HepG2 (cell line): Measurements from ENCODE around the gene C20orf96. TPM values are rescaled to one million over a fixed set of nuclear protein-coding genes. Genes with fewer than 3 reads are reported as not detected.

Source experiments
- CHD2 ChIP-seq: IDR thresholded peaks from 2 replicates; pipeline ENCODE4 v1.6.1; 2011; ENCODE audit warnings: low read depth, low read length, improper control_type of control experiment
- DPF2 ChIP-seq: sonication (generic); formaldehyde crosslinking; IDR thresholded peaks from 2 replicates; pipeline ENCODE4 v1.4.0; 2020; ENCODE audit warnings: mild to moderate bottlenecking, low read depth, missing genetic modification reagents, borderline replicate concordance
- ETV5 ChIP-seq: IDR thresholded peaks from 2 replicates; pipeline ENCODE4 v1.6.1; 2018; ENCODE audit warnings: missing biosample characterization, missing genetic modification reagents, inconsistent platforms, borderline replicate concordance
- FOSL2 ChIP-seq: sonication (generic); formaldehyde crosslinking; IDR thresholded peaks from 2 replicates; pipeline ENCODE4 v1.4.0; 2020; ENCODE audit warnings: missing genetic modification reagents
- GZF1 ChIP-seq: sonication (generic); formaldehyde crosslinking; IDR thresholded peaks from 2 replicates; pipeline ENCODE4 v1.5.1; 2020; ENCODE audit warnings: mild to moderate bottlenecking, missing genetic modification reagents
- KMT2A ChIP-seq: sonication (generic); formaldehyde crosslinking; IDR thresholded peaks from 2 replicates; pipeline ENCODE4 v1.4.0; 2020; ENCODE audit warnings: missing genetic modification reagents
- MZF1 ChIP-seq: sonication (generic); formaldehyde crosslinking; IDR thresholded peaks from 2 replicates; pipeline ENCODE4 v1.8.1; 2023; ENCODE audit warnings: mild to moderate bottlenecking, missing genetic modification reagents, borderline replicate concordance
- PAF1 ChIP-seq: IDR thresholded peaks from 2 replicates; pipeline ENCODE4 v1.6.1; 2016; ENCODE audit warnings: missing genetic modification reagents, missing compliant biosample characterization
- RAD21 ChIP-seq: fragments of 450-650 bp; formaldehyde crosslinking; IDR thresholded peaks from 2 replicates; pipeline ENCODE4 v1.5.0; 2020; ENCODE audit warnings: mild to moderate bottlenecking
- RFX5 ChIP-seq: IDR thresholded peaks from 2 replicates; pipeline ENCODE4 v1.6.1; 2011; ENCODE audit warnings: low read depth, low read length, improper control_type of control experiment
- RFXANK ChIP-seq: IDR thresholded peaks from 2 replicates; pipeline ENCODE4 v1.6.1; 2016
- SMAD9 ChIP-seq: sonication (generic); formaldehyde crosslinking; IDR thresholded peaks from 2 replicates; pipeline ENCODE4 v1.5.1; 2020; ENCODE audit warnings: mild to moderate bottlenecking, missing genetic modification reagents
- SOX5 ChIP-seq: IDR thresholded peaks from 2 replicates; pipeline ENCODE4 v1.6.1; 2016; ENCODE audit warnings: borderline replicate concordance
- TBX2 ChIP-seq: sonication (generic); formaldehyde crosslinking; IDR thresholded peaks from 2 replicates; pipeline ENCODE4 v1.5.0; 2020; ENCODE audit warnings: missing genetic modification reagents, mild to moderate bottlenecking, borderline replicate concordance
- ZBTB21 ChIP-seq: sonication (generic); formaldehyde crosslinking; IDR thresholded peaks from 2 replicates; pipeline ENCODE4 v1.4.0; 2020; ENCODE audit warnings: missing genetic modification reagents
- ZC3H13 ChIP-seq: sonication (generic); formaldehyde crosslinking; IDR thresholded peaks from 2 replicates; pipeline ENCODE4 v1.8.1; 2023; ENCODE audit warnings: mild to moderate bottlenecking, missing genetic modification reagents, moderate library complexity
- ZNF678 ChIP-seq: sonication (generic); formaldehyde crosslinking; IDR thresholded peaks from 2 replicates; pipeline ENCODE4 v1.4.0; 2020; ENCODE audit warnings: mild to moderate bottlenecking, missing genetic modification reagents
- ZNF780A ChIP-seq: sonication (generic); formaldehyde crosslinking; IDR thresholded peaks from 2 replicates; pipeline ENCODE4 v1.8.0; 2022; ENCODE audit warnings: mild to moderate bottlenecking, missing genetic modification reagents, moderate library complexity
- polyA plus RNA-seq, 8 experiments: library from polyadenylated mRNA; depleted of rRNA in 3 of 8; stranded (reverse) in 7 of 8; unstranded in 1 of 8; fragments of >200 nt; fragmentation: Illumina TruSeq in 4 of 8; extraction: Trizol in 4 of 8; gene quantifications; 2 replicates each; pipeline versions ENCODE4 v1.2.1 to v1.2.3, GENCODE V29; 2011 to 2016; ENCODE audit warnings: low read depth in 4 of 8, missing spikeins in 1 of 8, mixed read lengths in 1 of 8; ENCODE audit not compliant: insufficient read depth in 1 of 8
- total RNA-seq, 5 experiments: library from RNA; depleted of rRNA; stranded (reverse); fragments of >200 nt; fragmentation: Illumina TruSeq; extraction: Trizol; gene quantifications; 2 replicates each; pipeline ENCODE4 v1.2.3, GENCODE V29; 2016; ENCODE audit warnings: low read depth in 1 of 5
- TF ChIP-seq, protein P1 (sequence below): sonication (generic); formaldehyde crosslinking; IDR thresholded peaks from 2 replicates; pipeline ENCODE4 v1.4.0; 2020; ENCODE audit warnings: missing genetic modification reagents
- TF ChIP-seq, protein P2 (sequence below): sonication (generic); formaldehyde crosslinking; IDR thresholded peaks from 2 replicates; pipeline ENCODE4 v1.4.0; 2020; ENCODE audit warnings: missing genetic modification reagents
- TF ChIP-seq, protein P3 (sequence below): sonication (generic); formaldehyde crosslinking; IDR thresholded peaks from 2 replicates; pipeline ENCODE4 v1.4.0; 2020; ENCODE audit warnings: mild to moderate bottlenecking, missing genetic modification reagents
- TF ChIP-seq, protein P4 (sequence below): IDR thresholded peaks from 2 replicates; pipeline ENCODE4 v1.6.1; 2016; ENCODE audit warnings: low read depth, control low read depth
- TF ChIP-seq, protein P5 (sequence below): sonication (generic); formaldehyde crosslinking; IDR thresholded peaks from 2 replicates; pipeline ENCODE4 v1.4.0; 2020; ENCODE audit warnings: mild to moderate bottlenecking, missing genetic modification reagents
- TF ChIP-seq, protein P6 (sequence below): sonication (generic); formaldehyde crosslinking; IDR thresholded peaks from 2 replicates; pipeline ENCODE4 v1.8.0; 2022; ENCODE audit warnings: missing genetic modification reagents, mild to moderate bottlenecking, moderate library complexity, borderline replicate concordance

C20orf96 gene
- total and polyA plus RNA-seq, 2 of the 13 experiments (the other 11 are each of a cell fraction or from before 2014, with no cell fraction given), result 3.8 to 20.6 TPM

DNA sequence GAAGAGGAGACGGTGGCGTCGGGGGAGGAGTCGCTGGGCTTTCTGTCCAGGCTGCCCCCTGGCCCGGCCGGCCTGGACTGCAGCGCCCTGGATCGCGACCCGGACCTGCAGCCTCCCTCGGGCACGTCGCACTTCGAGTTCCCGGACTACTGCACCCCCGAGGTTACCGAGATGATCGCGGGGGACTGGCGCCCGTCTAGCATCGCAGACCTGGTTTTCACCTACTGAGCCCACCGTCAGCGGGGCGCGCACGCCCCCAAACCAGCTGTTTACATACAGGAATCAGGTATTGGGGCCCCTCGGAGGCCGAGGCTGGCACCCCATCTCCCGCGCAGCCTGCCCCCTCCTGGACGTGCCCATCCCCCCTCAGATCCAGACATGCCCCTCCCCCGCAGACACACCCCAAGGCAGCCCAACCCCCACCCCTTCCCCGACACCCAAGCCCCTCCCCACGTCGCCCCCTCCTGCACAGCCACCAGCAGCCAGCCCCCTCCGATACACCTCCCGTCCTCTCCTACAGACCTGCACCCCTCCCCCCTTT is 36.2 kb upstream of the C20orf96 start (continued):
- no peak for TF ChIP-seq ZNF678 (CRISPR knock-in tag)
- TF ChIP-seq TBX2 (CRISPR knock-in tag), result no peak
- TF ChIP-seq SMAD9 (CRISPR knock-in tag), result no peak
- no peak for TF ChIP-seq CHD2
- peak; percentile 39 for TF ChIP-seq RAD21 (CRISPR knock-in tag)
- TF ChIP-seq PAF1 (CRISPR knock-in tag), result 0 out of 2 replicates have a peak, but pooled peaks have one; percentile 56
- peak; percentile 75 for TF ChIP-seq KMT2A (CRISPR knock-in tag)
- TF ChIP-seq, protein P1, sequence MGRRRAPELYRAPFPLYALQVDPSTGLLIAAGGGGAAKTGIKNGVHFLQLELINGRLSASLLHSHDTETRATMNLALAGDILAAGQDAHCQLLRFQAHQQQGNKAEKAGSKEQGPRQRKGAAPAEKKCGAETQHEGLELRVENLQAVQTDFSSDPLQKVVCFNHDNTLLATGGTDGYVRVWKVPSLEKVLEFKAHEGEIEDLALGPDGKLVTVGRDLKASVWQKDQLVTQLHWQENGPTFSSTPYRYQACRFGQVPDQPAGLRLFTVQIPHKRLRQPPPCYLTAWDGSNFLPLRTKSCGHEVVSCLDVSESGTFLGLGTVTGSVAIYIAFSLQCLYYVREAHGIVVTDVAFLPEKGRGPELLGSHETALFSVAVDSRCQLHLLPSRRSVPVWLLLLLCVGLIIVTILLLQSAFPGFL (CRISPR knock-in tag), result no peak; the same call in 1 of the 2 replicates
- 0 out of 2 replicates have a peak, but pooled peaks have one; percentile 48 for TF ChIP-seq ZNF780A
- TF ChIP-seq, protein P2, sequence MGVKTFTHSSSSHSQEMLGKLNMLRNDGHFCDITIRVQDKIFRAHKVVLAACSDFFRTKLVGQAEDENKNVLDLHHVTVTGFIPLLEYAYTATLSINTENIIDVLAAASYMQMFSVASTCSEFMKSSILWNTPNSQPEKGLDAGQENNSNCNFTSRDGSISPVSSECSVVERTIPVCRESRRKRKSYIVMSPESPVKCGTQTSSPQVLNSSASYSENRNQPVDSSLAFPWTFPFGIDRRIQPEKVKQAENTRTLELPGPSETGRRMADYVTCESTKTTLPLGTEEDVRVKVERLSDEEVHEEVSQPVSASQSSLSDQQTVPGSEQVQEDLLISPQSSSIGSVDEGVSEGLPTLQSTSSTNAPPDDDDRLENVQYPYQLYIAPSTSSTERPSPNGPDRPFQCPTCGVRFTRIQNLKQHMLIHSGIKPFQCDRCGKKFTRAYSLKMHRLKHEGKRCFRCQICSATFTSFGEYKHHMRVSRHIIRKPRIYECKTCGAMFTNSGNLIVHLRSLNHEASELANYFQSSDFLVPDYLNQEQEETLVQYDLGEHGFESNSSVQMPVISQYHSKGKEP (CRISPR knock-in tag), result no peak
- TF ChIP-seq ETV5 (CRISPR knock-in tag), result 0 out of 2 replicates have a peak, but pooled peaks have one; percentile 20
- TF ChIP-seq SOX5, result no peak
- 0 out of 2 replicates have a peak, but pooled peaks have one; percentile 24 for TF ChIP-seq MZF1 (CRISPR knock-in tag)
- no peak for TF ChIP-seq DPF2 (CRISPR knock-in tag)
- TF ChIP-seq ZBTB21 (CRISPR knock-in tag), result 0 out of 2 replicates have a peak, but pooled peaks have one; percentile 27
- no peak; the same call in 1 of the 2 replicates for TF ChIP-seq RFX5
- TF ChIP-seq GZF1, result peak; percentile 80; the same call in 1 of the 2 replicates
- TF ChIP-seq, protein P3, sequence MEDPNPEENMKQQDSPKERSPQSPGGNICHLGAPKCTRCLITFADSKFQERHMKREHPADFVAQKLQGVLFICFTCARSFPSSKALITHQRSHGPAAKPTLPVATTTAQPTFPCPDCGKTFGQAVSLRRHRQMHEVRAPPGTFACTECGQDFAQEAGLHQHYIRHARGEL (CRISPR knock-in tag), result peak; percentile 63; the same call in 1 of the 2 replicates
- TF ChIP-seq, protein P4, sequence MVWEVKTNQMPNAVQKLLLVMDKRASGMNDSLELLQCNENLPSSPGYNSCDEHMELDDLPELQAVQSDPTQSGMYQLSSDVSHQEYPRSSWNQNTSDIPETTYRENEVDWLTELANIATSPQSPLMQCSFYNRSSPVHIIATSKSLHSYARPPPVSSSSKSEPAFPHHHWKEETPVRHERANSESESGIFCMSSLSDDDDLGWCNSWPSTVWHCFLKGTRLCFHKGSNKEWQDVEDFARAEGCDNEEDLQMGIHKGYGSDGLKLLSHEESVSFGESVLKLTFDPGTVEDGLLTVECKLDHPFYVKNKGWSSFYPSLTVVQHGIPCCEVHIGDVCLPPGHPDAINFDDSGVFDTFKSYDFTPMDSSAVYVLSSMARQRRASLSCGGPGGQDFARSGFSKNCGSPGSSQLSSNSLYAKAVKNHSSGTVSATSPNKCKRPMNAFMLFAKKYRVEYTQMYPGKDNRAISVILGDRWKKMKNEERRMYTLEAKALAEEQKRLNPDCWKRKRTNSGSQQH (CRISPR knock-in tag), result peak; percentile 77; the same call in 1 of the 2 replicates
- TF ChIP-seq, protein P5, sequence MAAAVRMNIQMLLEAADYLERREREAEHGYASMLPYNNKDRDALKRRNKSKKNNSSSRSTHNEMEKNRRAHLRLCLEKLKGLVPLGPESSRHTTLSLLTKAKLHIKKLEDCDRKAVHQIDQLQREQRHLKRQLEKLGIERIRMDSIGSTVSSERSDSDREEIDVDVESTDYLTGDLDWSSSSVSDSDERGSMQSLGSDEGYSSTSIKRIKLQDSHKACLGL (CRISPR knock-in tag), result no peak
- TF ChIP-seq, protein P6, sequence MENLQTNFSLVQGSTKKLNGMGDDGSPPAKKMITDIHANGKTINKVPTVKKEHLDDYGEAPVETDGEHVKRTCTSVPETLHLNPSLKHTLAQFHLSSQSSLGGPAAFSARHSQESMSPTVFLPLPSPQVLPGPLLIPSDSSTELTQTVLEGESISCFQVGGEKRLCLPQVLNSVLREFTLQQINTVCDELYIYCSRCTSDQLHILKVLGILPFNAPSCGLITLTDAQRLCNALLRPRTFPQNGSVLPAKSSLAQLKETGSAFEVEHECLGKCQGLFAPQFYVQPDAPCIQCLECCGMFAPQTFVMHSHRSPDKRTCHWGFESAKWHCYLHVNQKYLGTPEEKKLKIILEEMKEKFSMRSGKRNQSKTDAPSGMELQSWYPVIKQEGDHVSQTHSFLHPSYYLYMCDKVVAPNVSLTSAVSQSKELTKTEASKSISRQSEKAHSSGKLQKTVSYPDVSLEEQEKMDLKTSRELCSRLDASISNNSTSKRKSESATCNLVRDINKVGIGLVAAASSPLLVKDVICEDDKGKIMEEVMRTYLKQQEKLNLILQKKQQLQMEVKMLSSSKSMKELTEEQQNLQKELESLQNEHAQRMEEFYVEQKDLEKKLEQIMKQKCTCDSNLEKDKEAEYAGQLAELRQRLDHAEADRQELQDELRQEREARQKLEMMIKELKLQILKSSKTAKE, result peak; percentile 74; the same call in 1 of the 2 replicates
- 0 out of 2 replicates have a peak, but pooled peaks have one; percentile 15 for TF ChIP-seq RFXANK (CRISPR knock-in tag)
- peak; percentile 90 for TF ChIP-seq ZC3H13 (CRISPR knock-in tag)
- peak; percentile 43; the same call in 1 of the 2 replicates for TF ChIP-seq FOSL2 (CRISPR knock-in tag)
